ENCODE data around the gene TBC1D20. TPM values are rescaled to one million over a fixed set of nuclear protein-coding genes. Genes with fewer than 3 reads are reported as not detected.

TBC1D20 gene
- total RNA-seq, 1 donor from 2014 or later, result 31.8 TPM

GRCh38 chr20:430091-430999 is 32.0 kb downstream of the TBC1D20 start:
- Mint-ChIP-seq H3K27ac (no peak overlapping the region), H3K4me1 (ENCODE audit: unreplicated experiment) (peaks cover 17% of the 10 kb centered on the region), H3K4me3 (no peak overlapping the region), H3K27me3 (no peaks in the 10 kb centered on the region), H3K36me3 (peaks cover 20% of the 10 kb centered on the region), H3K9me3 (no peaks in the 10 kb centered on the region)
- TF ChIP-seq CTCF (conservative IDR thresholded peaks at IDR 0.05), result no peak
- DNase-seq (ENCODE audit: extremely low spot score, unreplicated experiment), result no peak

- TF ChIP-seq CTCF (conservative IDR thresholded peaks at IDR 0.05), result no peak
- Mint-ChIP-seq H3K4me1 (ENCODE audit: unreplicated experiment) (peaks cover 12% of the 10 kb centered on the region), H3K4me3 (no peak overlapping the region), H3K27me3 (no peaks in the 10 kb centered on the region), H3K27ac (no peak overlapping the region), H3K36me3 (peaks cover 14% of the 10 kb centered on the region), H3K9me3 (no peaks in the 10 kb centered on the region)
- no peak for DNase-seq (ENCODE audit: extremely low spot score, unreplicated experiment)
Observed at GRCh38 chr20:428658-429200, 33.6 kb downstream of the TBC1D20 start.

- Mint-ChIP-seq H3K4me3 (no peak overlapping the region), H3K27me3 (no peaks in the 10 kb centered on the region), H3K9me3 (no peaks in the 10 kb centered on the region), H3K36me3 (peaks cover 14% of the 10 kb centered on the region), H3K4me1 (ENCODE audit: unreplicated experiment) (peaks cover 12% of the 10 kb centered on the region), H3K27ac (no peak overlapping the region)
- no peak for TF ChIP-seq CTCF (conservative IDR thresholded peaks at IDR 0.05)
- DNase-seq (ENCODE audit: extremely low spot score, unreplicated experiment), result no peak
Observed at GRCh38 chr20:427849-428657, 34.3 kb downstream of the TBC1D20 start.

GRCh38 chr20:427401-427800 is 34.9 kb downstream of the TBC1D20 start:
- H3K36me3 Mint-ChIP-seq, result peaks cover 14% of the 10 kb centered on the region
- peaks cover 12% of the 10 kb centered on the region for H3K4me1 Mint-ChIP-seq (ENCODE audit: unreplicated experiment)
- H3K27ac Mint-ChIP-seq, result no peak overlapping the region
- no peaks in the 10 kb centered on the region for H3K27me3 Mint-ChIP-seq
- TF ChIP-seq CTCF (conservative IDR thresholded peaks at IDR 0.05), result no peak
- no peak for DNase-seq (ENCODE audit: extremely low spot score, unreplicated experiment)
- no peaks in the 10 kb centered on the region for H3K9me3 Mint-ChIP-seq
- no peak overlapping the region for H3K4me3 Mint-ChIP-seq

GRCh38 chr20:426566-426965 is 35.8 kb downstream of the TBC1D20 start:
- TF ChIP-seq CTCF (conservative IDR thresholded peaks at IDR 0.05), result no peak
- Mint-ChIP-seq H3K4me1 (ENCODE audit: unreplicated experiment) (peaks cover 10% of the 10 kb centered on the region), H3K27ac (no peak overlapping the region), H3K27me3 (no peaks in the 10 kb centered on the region), H3K4me3 (no peak overlapping the region), H3K9me3 (no peaks in the 10 kb centered on the region), H3K36me3 (peaks cover 20% of the 10 kb centered on the region)
- no peak for DNase-seq (ENCODE audit: extremely low spot score, unreplicated experiment)
